ENCODE results near the gene USP3. TPM values are rescaled to one million over a fixed set of nuclear protein-coding genes. Genes with fewer than 3 reads are reported as not detected.

The USP3 gene
- total RNA-seq, 4 donors from 2014 or later: 74.0 to 90.9 (median 75.5) TPM

DNA sequence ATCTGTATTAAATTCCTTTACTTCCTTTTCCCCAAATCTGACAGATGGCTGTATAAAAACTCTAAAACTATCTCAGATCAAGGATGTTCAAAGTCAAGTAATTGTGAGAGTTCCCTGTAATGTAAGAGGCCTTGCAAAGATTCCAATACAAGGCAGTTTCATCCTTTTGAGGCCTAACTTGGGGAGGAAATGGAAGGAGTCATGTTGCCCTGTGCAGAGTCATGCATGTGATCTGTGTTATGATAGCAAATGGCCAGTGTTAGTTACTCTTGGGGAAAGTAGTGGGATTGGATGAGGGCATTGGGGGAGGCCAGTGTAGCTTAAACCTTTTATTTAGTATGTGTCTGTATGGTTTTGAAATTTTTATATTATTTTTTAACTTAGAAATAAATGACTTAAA lies 69.1 kb downstream of the USP3 start:
- no peak for TF ChIP-seq CTCF (IDR thresholded peaks at IDR 0.05; ENCODE audit: low read depth)

DNA sequence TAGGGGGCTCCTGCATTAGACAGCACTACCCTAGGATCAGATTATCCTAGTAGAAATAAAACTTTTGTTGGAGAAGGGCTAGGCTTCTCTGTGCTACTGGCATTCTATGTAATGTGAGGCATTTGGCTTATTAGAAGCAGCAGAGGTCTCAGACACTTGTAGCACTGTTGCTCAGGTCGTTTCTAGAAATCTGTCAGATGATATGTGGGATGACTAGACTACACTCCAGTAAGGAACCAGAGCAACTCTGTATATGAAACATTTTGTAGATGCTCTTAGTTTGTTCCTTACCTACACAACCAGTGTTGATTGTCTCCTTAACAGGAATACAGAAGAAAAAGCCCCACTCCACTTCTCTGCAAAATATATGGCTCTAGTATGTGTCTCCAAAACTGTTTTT lies 70.9 kb downstream of the USP3 start:
- TF ChIP-seq CTCF (IDR thresholded peaks at IDR 0.05; ENCODE audit: low read depth): no peak

DNA sequence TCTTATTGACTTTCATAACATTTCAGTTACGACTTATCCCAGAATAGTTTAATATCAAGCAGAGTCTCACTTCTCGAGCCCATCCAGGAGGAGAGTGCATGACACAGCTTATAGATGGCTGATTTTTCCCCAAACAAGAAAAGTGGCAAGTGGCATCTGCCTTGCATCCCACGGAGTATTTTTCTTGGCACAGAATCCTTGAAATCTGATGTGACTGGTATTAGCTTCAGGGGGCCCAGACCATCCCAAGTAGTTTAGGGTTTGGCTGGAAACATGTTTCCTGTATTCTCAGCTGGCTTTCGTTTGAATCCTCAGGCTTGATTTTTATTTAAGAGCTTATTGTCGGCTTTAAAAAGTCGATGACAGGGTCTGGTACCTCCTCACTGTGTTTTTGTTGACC lies 72.0 kb downstream of the USP3 start:
- TF ChIP-seq CTCF (IDR thresholded peaks at IDR 0.05; ENCODE audit: low read depth): no peak

DNA sequence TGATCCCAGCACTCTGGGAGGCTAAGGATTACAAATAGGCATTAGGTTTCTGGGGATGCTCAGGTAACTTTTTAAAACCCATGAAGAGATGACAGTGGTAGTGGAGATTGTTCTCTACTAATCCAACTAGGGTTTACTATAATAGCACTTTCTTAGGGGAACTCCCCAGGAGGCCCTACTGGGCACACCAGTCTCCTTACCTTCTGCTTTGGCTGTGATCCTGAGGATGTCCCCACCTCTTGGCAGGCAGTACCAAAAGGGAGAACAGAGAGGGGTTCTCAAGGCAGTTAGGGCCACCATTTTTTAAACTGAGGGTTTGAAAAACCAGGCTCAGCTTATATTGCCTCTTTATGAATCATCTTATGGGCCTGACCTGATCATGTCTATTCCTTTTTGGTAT lies 77.8 kb downstream of the USP3 start:
- no peak for TF ChIP-seq CTCF (IDR thresholded peaks at IDR 0.05; ENCODE audit: low read depth)

DNA sequence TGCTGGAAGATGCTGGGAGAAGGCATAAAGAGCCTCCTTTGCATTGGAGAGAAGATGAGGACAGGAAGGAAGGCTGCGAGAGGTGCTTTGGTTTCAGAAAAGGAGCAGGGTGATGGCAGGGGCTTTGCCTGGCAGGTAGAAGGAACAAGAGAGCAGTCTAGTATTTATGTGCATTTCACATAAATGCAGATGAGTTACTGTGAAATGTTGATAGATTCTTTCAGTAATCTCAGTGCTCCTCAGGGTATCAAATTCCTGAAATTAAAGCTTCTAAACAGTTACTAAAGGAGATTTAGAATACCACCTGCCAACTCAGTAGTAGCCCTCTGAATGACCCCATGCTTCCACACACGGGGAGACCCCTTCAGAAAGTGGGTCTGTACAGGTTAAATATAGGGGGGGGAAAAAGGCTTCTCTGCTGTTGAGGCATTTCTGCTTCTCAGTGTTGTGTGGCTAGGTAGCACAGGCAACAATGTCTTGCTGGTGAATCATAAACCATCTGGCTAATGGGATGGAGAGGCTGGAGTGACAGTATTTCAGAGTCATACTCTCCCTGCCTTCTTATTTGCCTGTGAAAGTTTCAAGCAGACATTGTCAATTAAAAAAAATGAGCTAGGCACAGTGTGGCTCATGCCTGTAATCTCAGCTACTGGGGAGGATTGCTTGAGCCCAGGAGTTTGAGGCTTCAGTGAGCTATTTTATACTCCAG lies 78.5 kb downstream of the USP3 start:
- TF ChIP-seq CTCF (IDR thresholded peaks at IDR 0.05; ENCODE audit: low read depth): no peak

GRCh38 chr15:63586790-63587189 lies 82.4 kb downstream of the USP3 start:
- no peak for TF ChIP-seq CTCF (IDR thresholded peaks at IDR 0.05; ENCODE audit: low read depth)

DNA sequence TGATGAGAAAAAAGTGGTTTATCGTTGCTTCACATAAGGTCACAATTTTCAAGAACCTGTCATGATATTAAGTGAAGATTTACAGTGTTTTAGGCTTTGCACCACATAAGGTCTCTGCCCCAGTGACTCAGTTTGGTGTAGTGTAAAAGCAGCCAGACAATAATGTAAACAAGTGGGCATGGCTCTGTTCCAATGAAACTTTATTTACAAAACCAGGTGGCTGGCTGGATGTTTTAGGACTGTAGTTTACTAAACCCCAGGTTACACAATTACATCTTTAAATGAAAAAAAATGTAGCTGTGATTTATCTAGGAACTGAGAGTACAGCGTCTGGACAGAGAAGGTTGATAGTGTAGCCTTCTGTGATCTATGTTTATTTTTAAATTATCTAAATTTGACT lies 83.1 kb downstream of the USP3 start:
- no peak for TF ChIP-seq CTCF (IDR thresholded peaks at IDR 0.05; ENCODE audit: low read depth)
